K562 (cell line): Measurements from ENCODE around the gene CDKN2AIPNL. TPM values are rescaled to one million over a fixed set of nuclear protein-coding genes. Genes with fewer than 3 reads are reported as not detected.

Source experiments
- ATAC-seq: fragments of 200-7000 bp; cut with Tn5 transposase; 3 replicates; pipeline ENCODE4 v1.9.1; 2020; ENCODE audit warnings: moderate library complexity
- BruUV-seq: library from RNA; stranded (reverse); fragments of 400-500 nt; replicated peaks from 2 replicates; lab custom pipeline; 2021; lab: Mats Ljungman, UMichigan
- CTCF ChIA-PET: fragments of 300-600 bp; formaldehyde crosslinking; extraction: SDS; loops from one replicate; lab custom pipeline; 2021; ENCODE audit warnings: low intra/inter-chr PET ratio; lab: Yijun Ruan, JAX
- POLR2A ChIA-PET: fragments of 300-600, 350-650 bp; sonication (Branson Sonifier 250); formaldehyde crosslinking; extraction: SDS; loops from one replicate; lab custom pipeline; 2021; ENCODE audit warnings: antibody characterized with exemption, inconsistent platforms; lab: Yijun Ruan, JAX
- DNase-seq, 4 experiments: peaks; one replicate each; pipeline versions ENCODE4 v3.0.0 to v3.0.0-alpha.2; 2011 to 2018; ENCODE audit warnings: low spot score in 3 of 4, mixed read lengths in 3 of 4; ENCODE audit errors: extremely low read depth in 1 of 4
- FAIRE-seq: peaks from 2 replicates; lab custom pipeline; 2011; peaks lifted over from hg19 to GRCh38; lab: Jason Lieb, UNC
- H2AFZ ChIP-seq: 2 replicates; pipeline ENCODE4 v1.6.0; 2011; ENCODE audit warnings: low read depth, low read length, control low read depth, inconsistent platforms
- H3K27ac ChIP-seq: fragments of 200-600 bp; 3 replicates; pipeline ENCODE4 v1.8.0; 2011; ENCODE audit warnings: low read depth, mild to moderate bottlenecking, control low read depth, inconsistent platforms, low read length, moderate library complexity, mixed read lengths; ENCODE audit errors: extremely low read depth
- H3K27me3 ChIP-seq, 2 experiments: fragments of 300-600 bp in 1 of 2; 2 replicates in 1 of 2; 3 replicates in 1 of 2; pipeline versions ENCODE4 v1.6.0 to v1.8.0; 2011; ENCODE audit warnings: inconsistent platforms in 2 of 2, low read length in 2 of 2, mild to moderate bottlenecking in 1 of 2, mixed read lengths in 1 of 2, moderate library complexity in 1 of 2; ENCODE audit not compliant: control insufficient read depth in 2 of 2, insufficient read depth in 2 of 2
- H3K36me3 ChIP-seq: fragments of 300-600 bp; 3 replicates; pipeline ENCODE4 v1.8.0; 2011; ENCODE audit warnings: mild to moderate bottlenecking, low read length, inconsistent platforms; ENCODE audit not compliant: control insufficient read depth, insufficient read depth
- H3K4me1 ChIP-seq, 2 experiments: fragments of 200-600 bp in 1 of 2; replicated peaks in 1 of 2; 2 replicates in 1 of 2; 3 replicates in 1 of 2; pipeline versions ENCODE4 v1.5.1 to v1.8.0; 2011; ENCODE audit warnings: inconsistent platforms in 2 of 2, low read length in 2 of 2, mild to moderate bottlenecking in 1 of 2, mixed read lengths in 1 of 2, moderate library complexity in 1 of 2; ENCODE audit not compliant: control insufficient read depth in 2 of 2, insufficient read depth in 2 of 2
- H3K4me2 ChIP-seq: 2 replicates; pipeline ENCODE4 v1.6.1; 2011; ENCODE audit warnings: low read length, control low read depth, inconsistent platforms, mixed read lengths; ENCODE audit not compliant: insufficient read depth
- H3K4me3 ChIP-seq: fragments of 200-600 bp; sonication (generic), shearing (Covaris generic); 2 replicates; pipeline ENCODE4 v1.5.1; 2016; ENCODE audit warnings: control low read depth, inconsistent platforms
- H3K79me2 ChIP-seq: fragments of 200-600 bp; 3 replicates; pipeline ENCODE4 v1.8.0; 2011; ENCODE audit warnings: low read length, inconsistent platforms; ENCODE audit not compliant: control insufficient read depth, insufficient read depth
- H3K9ac ChIP-seq, 2 experiments: 2 replicates each; pipeline versions ENCODE4 v1.6.0 to v1.6.1; 2011; ENCODE audit warnings: low read depth in 2 of 2, low read length in 2 of 2, control low read depth in 1 of 2, inconsistent platforms in 1 of 2, mild to moderate bottlenecking in 1 of 2, mixed read lengths in 1 of 2; ENCODE audit not compliant: insufficient read depth in 1 of 2
- H3K9me1 ChIP-seq: one replicate; pipeline ENCODE4 v1.6.0; 2011; ENCODE audit warnings: inconsistent platforms, mild to moderate bottlenecking, low read length, moderate library complexity; ENCODE audit not compliant: control insufficient read depth, insufficient read depth
- H3K9me3 ChIP-seq: replicated peaks from 2 replicates; pipeline ENCODE4 v1.5.1; 2011; ENCODE audit warnings: low read depth, low read length, inconsistent platforms; ENCODE audit not compliant: control insufficient read depth, insufficient read depth
- H4K20me1 ChIP-seq: replicated peaks from 2 replicates; pipeline ENCODE4 v1.6.1; 2011; ENCODE audit warnings: low read length, inconsistent platforms, mixed read lengths; ENCODE audit not compliant: control insufficient read depth, insufficient read depth
- BRCA1 ChIP-seq, 2 experiments: fragments of 450-650 bp in 1 of 2; sonication (generic) in 1 of 2; formaldehyde crosslinking in 1 of 2; IDR thresholded peaks; 2 replicates each; pipeline versions ENCODE4 v1.5.0 to v1.6.1; 2017 to 2020; ENCODE audit warnings: mild to moderate bottlenecking in 1 of 2, missing genetic modification reagents in 1 of 2
- ETV6 ChIP-seq, 3 experiments: fragments of 150-350 bp in 1 of 3; sonication (generic) in 1 of 3; formaldehyde crosslinking in 1 of 3; IDR thresholded peaks; 2 replicates each; pipeline versions ENCODE4 v1.6.1 to v1.8.0; 2014 to 2022; ENCODE audit warnings: borderline replicate concordance in 2 of 3, low read depth in 2 of 3, antibody characterized with exemption in 1 of 3, low read length in 1 of 3, mild to moderate bottlenecking in 1 of 3, missing genetic modification reagents in 1 of 3
- FOS ChIP-seq: IDR thresholded peaks from 3 replicates; pipeline ENCODE4 v1.6.1; 2011; ENCODE audit not compliant: insufficient read length; ENCODE audit errors: extremely low read depth
- FUS ChIP-seq: fragments of 200-400 bp; formaldehyde crosslinking; optimal IDR thresholded peaks from 2 replicates; pipeline ENCODE3; 2017; ENCODE audit warnings: low read depth, low read length
- GATA2 ChIP-seq: sonication (generic); formaldehyde crosslinking; IDR thresholded peaks from 2 replicates; pipeline ENCODE4 v1.4.0; 2020; ENCODE audit warnings: mild to moderate bottlenecking, missing genetic modification reagents
- KAT8 ChIP-seq: fragments of 450-650 bp; IDR thresholded peaks from 2 replicates; pipeline ENCODE4 v1.6.1; 2016; ENCODE audit warnings: low read depth, mild to moderate bottlenecking
- KHSRP ChIP-seq: fragments of 450-650 bp; IDR thresholded peaks from 2 replicates; pipeline ENCODE4 v1.6.1; 2017
- MAFG ChIP-seq: fragments of 450-650 bp; conservative IDR thresholded peaks from 2 replicates; pipeline ENCODE4 v1.6.1; 2016; ENCODE audit warnings: missing genetic modification characterization, missing compliant biosample characterization
- NEUROD1 ChIP-seq: fragments of 150-350 bp; IDR thresholded peaks from 2 replicates; pipeline ENCODE4 v1.6.1; 2014; ENCODE audit warnings: borderline replicate concordance, low read length, low read depth; ENCODE audit not compliant: partially characterized antibody
- PTBP1 ChIP-seq: fragments of 200-400 bp; formaldehyde crosslinking; IDR thresholded peaks from 2 replicates; pipeline ENCODE4 v1.6.1; 2017; ENCODE audit warnings: low read depth, low read length
- RCOR1 ChIP-seq, 2 experiments: IDR thresholded peaks; 2 replicates each; pipeline ENCODE4 v1.6.1; 2012; ENCODE audit warnings: low read depth in 2 of 2, low read length in 2 of 2, borderline replicate concordance in 1 of 2, improper control_type of control experiment in 1 of 2
- ZNF140 ChIP-seq: fragments of 250-450 bp; sonication (Bioruptor Pico); IDR thresholded peaks from 2 replicates; pipeline ENCODE4 v1.8.0; 2021; ENCODE audit warnings: moderate library complexity, mild to moderate bottlenecking, inconsistent platforms
- ZNF232 ChIP-seq: sonication (generic); formaldehyde crosslinking; IDR thresholded peaks from 2 replicates; pipeline ENCODE4 v1.8.0; 2022; ENCODE audit warnings: mild to moderate bottlenecking, missing genetic modification reagents
- ZNF263 ChIP-seq: sonication (generic); formaldehyde crosslinking; IDR thresholded peaks from 2 replicates; pipeline ENCODE4 v1.8.0; 2022; ENCODE audit warnings: mild to moderate bottlenecking, missing genetic modification reagents, borderline replicate concordance
- ZNF324 ChIP-seq: fragments of 250-450 bp; sonication (Bioruptor Pico); IDR thresholded peaks from 2 replicates; pipeline ENCODE4 v1.4.0; 2020; ENCODE audit warnings: mild to moderate bottlenecking
- ZNF384 ChIP-seq: IDR thresholded peaks from 2 replicates; pipeline ENCODE4 v1.6.1; 2012; ENCODE audit warnings: low read depth, low read length, improper control_type of control experiment
- ZNF699 ChIP-seq: fragments of 250-450 bp; sonication (Bioruptor Pico); IDR thresholded peaks from 2 replicates; pipeline ENCODE4 v1.8.0; 2021; ENCODE audit warnings: mild to moderate bottlenecking, moderate library complexity; ENCODE audit not compliant: insufficient replicate concordance
- WGBS: fragments of 100-300 bp; shearing (Covaris generic); methylation state at CpG from one replicate; pipeline ENCODE4 v1.1.6; 2016; ENCODE audit warnings: low coverage, mixed read lengths; ENCODE audit not compliant: insufficient coverage; ENCODE audit errors: missing lambda C conversion rate; 5-methylcytosine and 5-hydroxymethylcytosine counted together
- in situ Hi-C: fragments of 300-500 bp; cut with MboI; formaldehyde crosslinking; loops from 4 replicates; pipeline ENCODE4 v1.15.0; 2018; ENCODE audit warnings: inconsistent platforms, mixed read lengths
- intact Hi-C: fragments of 100-400 bp; cut with micrococcal nuclease; formaldehyde crosslinking; loops from 2 replicates; pipeline ENCODE4 v1.14.2; 2022
- polyA plus RNA-seq, 8 experiments: library from polyadenylated mRNA; depleted of rRNA in 4 of 8; stranded (reverse) in 5 of 8; unstranded in 3 of 8; fragments of >200 nt; fragmentation: Nextera tagmentation in 2 of 8; fragmentation: Illumina TruSeq in 1 of 8; extraction: Ambion mirVana in 2 of 8; extraction: Trizol in 1 of 8; gene quantifications; 2 replicates each; pipeline versions ENCODE4 v1.2.1 to v1.2.3, GENCODE V29; 2011 to 2014; ENCODE audit warnings: inconsistent platforms in 1 of 8, missing spikeins in 1 of 8
- total RNA-seq, 7 experiments: library from RNA; depleted of rRNA in 6 of 7; stranded (reverse); fragments of >200 nt in 6 of 7; fragmentation: Illumina TruSeq in 2 of 7; extraction: Trizol in 2 of 7; gene quantifications; 2 replicates each; pipeline versions ENCODE4 v1.2.1 to v1.2.3, GENCODE V29; 2011 to 2021; ENCODE audit warnings: low replicate concordance in 1 of 7
- TF ChIP-seq, protein P1 (sequence below): fragments of 450-650 bp; IDR thresholded peaks from 2 replicates; pipeline ENCODE4 v1.6.1; 2016; ENCODE audit warnings: borderline replicate concordance
- TF ChIP-seq, protein P2 (sequence below), 2 experiments: fragments of 450-650 bp in 1 of 2; sonication (generic) in 1 of 2; formaldehyde crosslinking in 1 of 2; IDR thresholded peaks in 1 of 2; conservative IDR thresholded peaks in 1 of 2; 2 replicates each; pipeline versions ENCODE4 v1.6.1 to v1.8.1; 2016 to 2023; ENCODE audit warnings: mild to moderate bottlenecking in 2 of 2, moderate library complexity in 2 of 2, inconsistent platforms in 1 of 2, missing genetic modification reagents in 1 of 2

The CDKN2AIPNL gene
- total and polyA plus RNA-seq, 9 of the 15 experiments (the other 6 are each of a cell fraction or from before 2014, with no cell fraction given) = 19.9 to 46.9 (median 42.2) TPM

DNA sequence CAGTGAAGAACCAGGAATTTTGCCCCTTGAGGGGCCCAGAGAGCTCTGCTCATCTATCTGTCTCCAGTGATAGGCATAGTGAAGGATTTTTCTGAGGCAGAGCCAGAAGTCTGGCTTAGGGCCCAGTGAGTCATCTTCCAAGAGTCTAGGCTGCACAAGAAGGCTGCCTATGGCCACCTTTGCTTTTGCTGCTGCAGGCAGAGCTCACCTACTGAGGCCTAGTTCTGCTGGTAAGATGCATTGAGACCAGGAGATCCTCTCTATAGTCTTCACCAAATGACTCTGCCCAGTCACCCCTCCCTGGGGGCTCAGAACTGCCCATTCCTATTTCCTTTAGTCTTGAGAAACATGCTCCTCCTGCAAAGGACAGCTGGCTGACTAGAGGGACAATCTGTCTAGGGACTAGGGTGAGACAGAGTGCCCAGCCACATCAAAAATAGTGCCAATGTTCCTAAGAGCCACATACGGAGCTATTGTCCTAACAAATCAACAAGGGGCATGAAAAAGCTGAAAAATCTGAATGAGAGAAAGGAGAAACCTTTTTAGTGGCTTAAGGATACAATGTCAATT is 40.3 kb upstream of the CDKN2AIPNL start:
- Histone ChIP-seq H3K9me1 (no peaks in the 10 kb centered on the region), H3K4me1 (peaks cover 0 to 9% of the 10 kb centered on the region in 2 experiments; a peak in 2 of 5 replicates), H3K4me2 (no peak overlapping the region), H3K9me3 (no peaks in the 10 kb centered on the region), H3K4me3 (no peak overlapping the region), H3K36me3 (no peaks in the 10 kb centered on the region), H3K9ac (no peak overlapping the region; a peak in 1 of 4 replicates), H2AFZ (0 out of 2 replicates have a peak overlapping the region, but pooled peaks have one; percentile 28), H3K27ac (no peak overlapping the region), H3K79me2 (no peaks in the 10 kb centered on the region), H4K20me1 (no peaks in the 10 kb centered on the region), H3K27me3 (no peaks in the 10 kb centered on the region)
- intact Hi-C loops = no loop called here
- peak; percentile 83 for FAIRE-seq
- WGBS = 0% methylated on average over 1 of the region's 1 CpG
- ATAC-seq = peak; percentile 81
- in situ Hi-C loops = no loop called here
- no TSS peak for BruUV-seq
- ChIA-PET POLR2A (interaction anchor here (0.8 to 1.0 kb wide), 2 partner anchors 14 to 15 kb away, joined by 3 to 5 read pairs; no protein-coding TSS in a partner anchor), CTCF (interaction anchor here (0.6 kb wide), 1 partner anchor 116 kb away, joined by 3 read pairs; no protein-coding TSS in a partner anchor)
- DNase-seq = peak in 3 of 4 experiments; percentile 36 to 60 (median 57)
- TF ChIP-seq PTBP1 (no peak), KAT8 (no peak), RCOR1 (IDR thresholded peaks at IDR 0.05; ENCODE audit: borderline replicate concordance in 1 of 2, low read depth in 2 of 2, low read length in 2 of 2) (no peak), KHSRP (no peak), ZNF232 (no peak), FUS (no peak), ETV6 (IDR thresholded peaks at IDR 0.05; ENCODE audit: borderline replicate concordance in 1 of 2, low read depth in 2 of 2, low read length in 1 of 2) (no peak), ETV6 (CRISPR knock-in tag; IDR thresholded peaks at IDR 0.05; ENCODE audit: borderline replicate concordance) (no peak), GATA2 (CRISPR knock-in tag) (no peak), ZNF324 (no peak), MAFG (no peak), BRCA1 (IDR thresholded peaks at IDR 0.05) (no peak), BRCA1 (CRISPR knock-in tag; IDR thresholded peaks at IDR 0.05) (no peak), NEUROD1 (no peak), ZNF699 (no peak), ZNF384 (no peak), FOS (peak; percentile 14), ZNF140 (CRISPR knock-in tag) (no peak), ZNF263 (CRISPR knock-in tag) (no peak)
- TF ChIP-seq, protein P1, sequence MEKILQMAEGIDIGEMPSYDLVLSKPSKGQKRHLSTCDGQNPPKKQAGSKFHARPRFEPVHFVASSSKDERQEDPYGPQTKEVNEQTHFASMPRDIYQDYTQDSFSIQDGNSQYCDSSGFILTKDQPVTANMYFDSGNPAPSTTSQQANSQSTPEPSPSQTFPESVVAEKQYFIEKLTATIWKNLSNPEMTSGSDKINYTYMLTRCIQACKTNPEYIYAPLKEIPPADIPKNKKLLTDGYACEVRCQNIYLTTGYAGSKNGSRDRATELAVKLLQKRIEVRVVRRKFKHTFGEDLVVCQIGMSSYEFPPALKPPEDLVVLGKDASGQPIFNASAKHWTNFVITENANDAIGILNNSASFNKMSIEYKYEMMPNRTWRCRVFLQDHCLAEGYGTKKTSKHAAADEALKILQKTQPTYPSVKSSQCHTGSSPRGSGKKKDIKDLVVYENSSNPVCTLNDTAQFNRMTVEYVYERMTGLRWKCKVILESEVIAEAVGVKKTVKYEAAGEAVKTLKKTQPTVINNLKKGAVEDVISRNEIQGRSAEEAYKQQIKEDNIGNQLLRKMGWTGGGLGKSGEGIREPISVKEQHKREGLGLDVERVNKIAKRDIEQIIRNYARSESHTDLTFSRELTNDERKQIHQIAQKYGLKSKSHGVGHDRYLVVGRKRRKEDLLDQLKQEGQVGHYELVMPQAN = no peak
- TF ChIP-seq, protein P2, sequence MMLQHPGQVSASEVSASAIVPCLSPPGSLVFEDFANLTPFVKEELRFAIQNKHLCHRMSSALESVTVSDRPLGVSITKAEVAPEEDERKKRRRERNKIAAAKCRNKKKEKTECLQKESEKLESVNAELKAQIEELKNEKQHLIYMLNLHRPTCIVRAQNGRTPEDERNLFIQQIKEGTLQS (IDR thresholded peaks at IDR 0.05) = peak; percentile 58; the same call in 1 of the 2 replicates
- TF ChIP-seq, protein P2 (CRISPR knock-in tag; conservative IDR thresholded peaks at IDR 0.05) = no peak
